GM12873 (cell line): ENCODE data around the gene KRT80.
A peak's percentile ranks its signal among the peaks of the same experiment; 100 is the strongest.

Experiments used
- CTCF ChIP-seq: IDR thresholded peaks from 2 replicates; pipeline ENCODE4 v1.5.1; 2012; ENCODE audit warnings: low read depth, mild to moderate bottlenecking, moderate library complexity, low read length, control low read depth; ENCODE audit not compliant: insufficient read depth; ENCODE audit errors: missing control alignments

The KRT80 gene

GRCh38 chr12:52226446-52226845 is 34.6 kb upstream of the KRT80 start:
- no peak for TF ChIP-seq CTCF

DNA sequence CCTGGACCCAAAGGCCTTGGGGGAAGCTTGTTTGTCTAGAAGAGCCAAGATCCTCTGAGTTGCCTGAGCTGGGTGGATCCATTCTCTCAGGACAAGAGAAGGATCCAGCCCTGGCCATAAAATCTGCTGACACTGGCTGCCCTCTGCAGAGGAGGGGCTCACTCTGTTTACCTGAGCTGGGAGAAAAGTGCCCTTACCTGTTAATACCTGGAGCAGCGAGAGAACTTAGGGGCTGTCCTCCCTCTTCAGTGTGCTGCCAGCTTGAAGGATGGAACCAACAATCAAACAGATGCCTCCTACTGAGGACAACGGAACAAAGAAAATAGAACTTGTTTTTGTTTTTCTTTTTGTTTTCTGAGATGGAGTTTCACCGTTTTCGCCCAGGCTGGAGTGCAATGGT is 33.9 kb upstream of the KRT80 start:
- TF ChIP-seq CTCF, result no peak

GRCh38 chr12:52224151-52224550 is 32.3 kb upstream of the KRT80 start:
- no peak for TF ChIP-seq CTCF

DNA sequence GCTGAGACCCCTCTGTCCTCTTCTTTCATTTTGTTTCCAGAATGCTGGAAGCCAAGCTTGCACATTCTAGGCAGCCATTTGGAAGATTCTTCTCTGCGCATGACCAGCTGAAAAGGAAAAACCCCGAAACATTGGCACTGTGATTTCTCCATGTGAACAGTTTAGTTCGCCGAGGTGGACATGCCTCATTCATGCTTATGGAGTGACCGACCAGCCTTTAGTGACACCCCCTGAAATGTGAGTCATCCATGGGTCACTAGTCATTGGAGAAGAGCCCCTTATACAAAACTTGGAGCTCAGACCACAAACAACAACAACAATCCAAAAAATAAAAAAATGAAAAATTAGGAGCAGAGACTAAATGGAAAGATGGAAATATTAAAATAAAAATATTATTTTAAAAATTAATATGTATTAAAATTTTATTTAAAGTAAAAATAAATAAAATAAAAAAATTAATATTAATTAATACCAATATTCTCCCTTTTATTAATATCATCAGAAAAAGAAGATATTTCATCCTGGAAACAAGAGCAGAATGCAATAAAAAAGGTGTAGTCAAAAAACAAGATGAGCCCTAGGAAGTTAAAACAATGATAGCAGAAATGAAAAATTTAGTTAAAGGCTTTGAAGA is 31.7 kb upstream of the KRT80 start:
- TF ChIP-seq CTCF, result no peak

DNA sequence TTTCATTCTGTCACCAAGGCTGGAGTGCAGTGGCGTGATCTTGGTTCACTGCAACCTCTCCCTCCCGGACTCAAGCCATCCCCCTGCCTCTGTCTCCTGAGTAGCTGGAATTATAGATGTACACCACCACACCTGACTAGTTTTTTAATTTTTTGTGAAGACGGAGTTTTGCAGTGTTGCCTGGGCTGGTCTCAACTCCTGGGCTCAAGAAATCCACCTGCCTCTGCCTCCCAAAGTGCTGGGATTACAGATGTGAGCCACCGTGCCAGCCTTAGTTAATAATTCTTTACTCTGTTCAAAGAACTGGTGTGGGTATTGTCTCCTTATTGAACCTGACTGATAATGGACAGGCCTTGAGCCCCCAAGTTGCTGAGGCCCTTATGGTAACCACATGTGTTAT is 30.9 kb upstream of the KRT80 start:
- TF ChIP-seq CTCF, result no peak

GRCh38 chr12:52221912-52222457 is 30.2 kb upstream of the KRT80 start:
- peak; percentile 87 for TF ChIP-seq CTCF

- TF ChIP-seq CTCF, result no peak
Observed at GRCh38 chr12:52221070-52221781, 29.4 kb upstream of the KRT80 start.
